Stromal cell of bone marrow (primary cell): ENCODE measurements around the gene MTMR10.

ENCODE experiments used
- DNase-seq: peaks from one replicate; pipeline ENCODE4 v3.0.0-alpha.2; 2012; ENCODE audit warnings: low read depth

The MTMR10 gene

GRCh38 chr15:31012455-31012854, 21.0 kb upstream of the MTMR10 start:
- no peak for DNase-seq

GRCh38 chr15:31010036-31010435, 18.6 kb upstream of the MTMR10 start:
- no peak for DNase-seq

- DNase-seq: no peak
Observed at GRCh38 chr15:31005660-31006059, 14.2 kb upstream of the MTMR10 start.

- DNase-seq: no peak
Observed at GRCh38 chr15:31004220-31004733, 12.8 kb upstream of the MTMR10 start.

- no peak for DNase-seq
Observed at GRCh38 chr15:31001702-31002101, 10.3 kb upstream of the MTMR10 start.

- no peak for DNase-seq
Observed at GRCh38 chr15:30999729-31000128, 8.3 kb upstream of the MTMR10 start.

- no peak for DNase-seq
Observed at GRCh38 chr15:30997270-30997669, 5.8 kb upstream of the MTMR10 start.

GRCh38 chr15:30992249-30992864, 929 bp upstream of the MTMR10 start:
- no peak for DNase-seq

- no peak for DNase-seq
Observed at GRCh38 chr15:30990446-30991254, 778 bp downstream of the MTMR10 start.

GRCh38 chr15:30990036-30990435, 1.4 kb downstream of the MTMR10 start:
- DNase-seq: no peak

- DNase-seq: no peak
Observed at GRCh38 chr15:30985081-30985531, 6.3 kb downstream of the MTMR10 start.

- no peak for DNase-seq
Observed at GRCh38 chr15:30984542-30984941, 6.9 kb downstream of the MTMR10 start.

- no peak for DNase-seq
Observed at GRCh38 chr15:30984118-30984517, 7.3 kb downstream of the MTMR10 start.

GRCh38 chr15:30979457-30979856, 12.0 kb downstream of the MTMR10 start:
- DNase-seq: no peak

- DNase-seq: no peak
Observed at GRCh38 chr15:30978328-30978727, 13.1 kb downstream of the MTMR10 start.

- no peak for DNase-seq
Observed at GRCh38 chr15:30974112-30974511, 17.3 kb downstream of the MTMR10 start.

- DNase-seq: no peak
Observed at GRCh38 chr15:30973379-30973778, 18.0 kb downstream of the MTMR10 start.

GRCh38 chr15:30969724-30970123, 21.7 kb downstream of the MTMR10 start:
- no peak for DNase-seq

GRCh38 chr15:30963681-30964080, 27.7 kb downstream of the MTMR10 start:
- no peak for DNase-seq

GRCh38 chr15:30962659-30963058, 28.8 kb downstream of the MTMR10 start:
- DNase-seq: no peak

- no peak for DNase-seq
Observed at GRCh38 chr15:30962079-30962478, 29.3 kb downstream of the MTMR10 start.

GRCh38 chr15:30958219-30958618, 33.2 kb downstream of the MTMR10 start:
- no peak for DNase-seq
